WTC11 (cell line): ENCODE measurements around the gene DCST2. TPM values are rescaled to one million over a fixed set of nuclear protein-coding genes. Genes with fewer than 3 reads are reported as not detected.

Experiments used
- ATAC-seq: fragments of 200-7000 bp; cut with Tn5 transposase; 2 replicates; pipeline ENCODE4 v1.10.0; 2021; ENCODE audit warnings: mild to moderate bottlenecking, moderate library complexity
- CTCF ChIA-PET: fragments of 300-600 bp; sonication (Branson Sonifier 250); formaldehyde crosslinking; loops from one replicate; lab custom pipeline; 2021; ENCODE audit warnings: antibody characterized with exemption; lab: Charles Lee
- POLR2A ChIA-PET: fragments of 350-600 bp; sonication (Branson Sonifier 250); formaldehyde crosslinking; loops from one replicate; lab custom pipeline; 2021; ENCODE audit warnings: antibody characterized with exemption; lab: Charles Lee
- DNase-seq: peaks from one replicate; pipeline ENCODE4 v3.0.0; 2021; ENCODE audit warnings: low spot score
- H3K27ac Mint-ChIP-seq: 2 replicates; pipeline ENCODE4 v1.8.0; 2021; ENCODE audit warnings: mixed read lengths
- H3K27me3 Mint-ChIP-seq: 2 replicates; pipeline ENCODE4 v1.8.0; 2021; ENCODE audit warnings: low read depth, mild to moderate bottlenecking, moderate library complexity, mixed read lengths
- H3K36me3 Mint-ChIP-seq: 2 replicates; pipeline ENCODE4 v1.8.0; 2021; ENCODE audit warnings: mixed read lengths
- H3K4me1 Mint-ChIP-seq: 2 replicates; pipeline ENCODE4 v1.8.0; 2022; ENCODE audit warnings: mixed read lengths
- H3K4me3 Mint-ChIP-seq: 2 replicates; pipeline ENCODE4 v1.8.0; 2021; ENCODE audit warnings: mild to moderate bottlenecking, moderate library complexity, mixed read lengths
- H3K9me3 Mint-ChIP-seq: 2 replicates; pipeline ENCODE4 v1.8.0; 2021; ENCODE audit warnings: mixed read lengths
- ETV6 ChIP-seq: sonication (generic); formaldehyde crosslinking; IDR thresholded peaks from 2 replicates; pipeline ENCODE4 v1.8.1; 2022; ENCODE audit warnings: mild to moderate bottlenecking, missing genetic modification reagents
- FOXP1 ChIP-seq: sonication (generic); formaldehyde crosslinking; IDR thresholded peaks from 2 replicates; pipeline ENCODE4 v1.8.0; 2022; ENCODE audit warnings: missing genetic modification reagents, mild to moderate bottlenecking, moderate library complexity, borderline replicate concordance
- GRHL2 ChIP-seq: fragments of 250-450 bp; sonication (Bioruptor Pico); IDR thresholded peaks from 2 replicates; pipeline ENCODE4 v1.8.0; 2022; ENCODE audit warnings: mild to moderate bottlenecking, moderate library complexity; ENCODE audit not compliant: insufficient replicate concordance, severe bottlenecking
- HMGA2 ChIP-seq: fragments of 250-450 bp; sonication (Bioruptor Pico); IDR thresholded peaks from 2 replicates; pipeline ENCODE4 v1.4.0; 2021; ENCODE audit warnings: mild to moderate bottlenecking, moderate library complexity
- MAX ChIP-seq: sonication (generic); formaldehyde crosslinking; IDR thresholded peaks from 2 replicates; pipeline ENCODE4 v1.8.0; 2022; ENCODE audit warnings: mild to moderate bottlenecking, missing genetic modification reagents
- NFE2L1 ChIP-seq: sonication (generic); formaldehyde crosslinking; IDR thresholded peaks from 2 replicates; pipeline ENCODE4 v1.8.1; 2023; ENCODE audit warnings: missing genetic modification reagents
- NR1H2 ChIP-seq: sonication (generic); formaldehyde crosslinking; IDR thresholded peaks from 2 replicates; pipeline ENCODE4 v1.9.0; 2021; ENCODE audit warnings: mild to moderate bottlenecking, moderate library complexity, missing genetic modification reagents
- NR3C1 ChIP-seq: sonication (generic); formaldehyde crosslinking; conservative IDR thresholded peaks from 2 replicates; pipeline ENCODE4 v1.8.1; 2023; ENCODE audit warnings: low read depth, mild to moderate bottlenecking, missing genetic modification reagents
- OVOL2 ChIP-seq: fragments of 250-450 bp; sonication (Bioruptor Pico); IDR thresholded peaks from 2 replicates; pipeline ENCODE4 v1.9.0; 2021; ENCODE audit warnings: mild to moderate bottlenecking, borderline replicate concordance
- SMAD3 ChIP-seq: sonication (generic); formaldehyde crosslinking; IDR thresholded peaks from 2 replicates; pipeline ENCODE4 v1.8.0; 2022; ENCODE audit warnings: missing genetic modification reagents, mild to moderate bottlenecking, borderline replicate concordance
- SP1 ChIP-seq: sonication (generic); formaldehyde crosslinking; conservative IDR thresholded peaks from 2 replicates; pipeline ENCODE4 v1.8.1; 2022; ENCODE audit warnings: missing genetic modification reagents
- TEAD1 ChIP-seq: sonication (generic); formaldehyde crosslinking; IDR thresholded peaks from 2 replicates; pipeline ENCODE4 v1.8.0; 2022; ENCODE audit warnings: mild to moderate bottlenecking, missing genetic modification reagents
- TP53 ChIP-seq: sonication (generic); formaldehyde crosslinking; IDR thresholded peaks from 2 replicates; pipeline ENCODE4 v1.8.1; 2023; ENCODE audit warnings: mild to moderate bottlenecking, missing genetic modification reagents
- USF2 ChIP-seq: sonication (generic); formaldehyde crosslinking; IDR thresholded peaks from 2 replicates; pipeline ENCODE4 v1.8.1; 2023; ENCODE audit warnings: mild to moderate bottlenecking, missing genetic modification reagents, moderate library complexity
- ZBTB43 ChIP-seq: sonication (generic); formaldehyde crosslinking; IDR thresholded peaks from 2 replicates; pipeline ENCODE4 v1.8.1; 2023; ENCODE audit warnings: mild to moderate bottlenecking, missing genetic modification reagents
- total RNA-seq: library from RNA; stranded (reverse); gene quantifications from 3 replicates; pipeline ENCODE4 v1.2.3, GENCODE V29; 2021
- TF ChIP-seq, protein P1 (sequence below): sonication (generic); formaldehyde crosslinking; IDR thresholded peaks from 2 replicates; pipeline ENCODE4 v1.8.1; 2022; ENCODE audit warnings: mild to moderate bottlenecking, moderate library complexity, missing genetic modification reagents
- TF ChIP-seq, protein P2 (sequence below): sonication (generic); formaldehyde crosslinking; IDR thresholded peaks from 2 replicates; pipeline ENCODE4 v1.8.0; 2023; ENCODE audit warnings: missing genetic modification reagents, mild to moderate bottlenecking, borderline replicate concordance

Gene DCST2
- total RNA-seq, 1 experiment from 2014 or later: 0.83 TPM

DNA sequence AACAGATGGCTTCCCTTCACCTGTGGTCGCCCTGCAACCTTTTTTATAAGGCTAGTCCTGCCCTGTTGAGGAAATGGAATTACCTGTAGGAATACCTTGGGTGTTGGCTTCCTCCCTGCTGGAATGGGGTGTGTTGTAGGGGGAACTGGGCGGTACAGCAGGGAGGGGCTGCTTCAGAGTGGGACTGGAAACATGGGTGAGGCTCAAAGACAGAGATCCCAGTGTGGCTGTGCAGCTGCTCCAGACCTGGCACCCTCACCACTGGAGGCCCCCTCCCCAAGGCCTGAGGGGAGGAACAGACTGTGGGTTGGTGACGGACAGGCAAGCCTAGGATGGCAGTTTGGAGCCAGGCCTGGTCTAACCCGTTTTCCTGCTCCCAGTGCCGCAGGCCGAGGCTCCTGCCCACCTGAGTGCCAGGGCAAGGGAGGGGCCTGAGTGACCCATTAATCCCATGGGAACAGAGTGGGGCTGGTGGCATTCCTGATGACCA, 49.5 kb upstream of the DCST2 start:
- ATAC-seq: no peak
- DNase-seq: no peak
- no peaks in the 10 kb centered on the region for H3K36me3 Mint-ChIP-seq
- H3K27ac Mint-ChIP-seq: no peak overlapping the region
- POLR2A ChIA-PET: interaction anchor here (0.6 kb wide), 1 partner anchor 86 kb away, joined by 6 read pairs; no protein-coding TSS in a partner anchor
- TF ChIP-seq NR1H2 (CRISPR knock-in tag): no peak
- TF ChIP-seq FOXP1 (CRISPR knock-in tag): 0 out of 2 replicates have a peak, but pooled peaks have one; percentile 19
- no peak for TF ChIP-seq USF2
- 0 out of 2 replicates have a peak, but pooled peaks have one; percentile 18 for TF ChIP-seq NFE2L1 (CRISPR knock-in tag)
- no peaks in the 10 kb centered on the region for H3K9me3 Mint-ChIP-seq
- CTCF ChIA-PET: interaction anchor here (0.6 to 2.0 kb wide), 3 partner anchors 21 to 147 kb away, joined by 3 to 9 read pairs (median 5); partner anchors contain the start of gene PMVK
- H3K27me3 Mint-ChIP-seq: peaks cover 63% of the 10 kb centered on the region
- peaks cover 42% of the 10 kb centered on the region for H3K4me1 Mint-ChIP-seq
- H3K4me3 Mint-ChIP-seq: peak overlapping the region; percentile 29; the same call in 1 of the 2 replicates

DNA sequence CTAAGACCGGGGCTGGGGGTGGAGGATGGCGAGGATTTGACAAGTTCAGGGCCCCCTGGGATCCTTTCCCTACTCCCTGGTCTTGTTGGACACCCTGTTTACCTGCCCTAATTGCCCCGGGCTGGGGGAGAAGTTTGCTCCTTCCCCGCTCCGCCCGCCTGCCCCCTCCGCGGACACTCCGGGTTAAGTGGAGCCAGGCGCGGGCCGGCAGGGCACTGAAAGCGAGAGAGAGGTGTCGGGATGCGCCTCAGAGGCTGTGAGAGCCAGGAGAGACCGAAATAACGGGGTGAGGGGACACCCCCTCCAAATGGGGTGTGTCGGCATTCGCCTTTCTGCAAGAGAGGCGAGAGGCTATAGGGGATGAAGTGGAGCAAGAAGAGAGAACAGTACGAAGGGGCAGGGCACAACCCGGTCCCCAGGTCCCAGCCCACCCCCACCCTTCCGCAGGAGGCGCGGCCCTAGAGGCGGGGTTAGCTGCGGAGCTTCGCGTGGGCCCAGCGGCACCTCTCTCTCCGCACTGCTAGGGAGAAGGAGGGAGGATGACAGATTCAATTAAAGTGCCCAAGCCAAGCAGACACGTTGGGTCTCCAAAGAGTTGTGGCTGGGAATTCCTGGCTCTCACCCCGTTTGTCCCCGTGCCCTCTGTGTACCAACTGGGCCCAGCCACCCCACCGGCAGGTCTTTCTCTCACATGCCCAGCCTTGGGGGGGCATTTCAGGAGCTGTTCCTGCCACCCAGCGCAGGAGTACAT, 48.9 kb upstream of the DCST2 start:
- CTCF ChIA-PET: interaction anchor here (0.6 to 2.0 kb wide), 4 partner anchors 19 to 146 kb away, joined by 3 to 9 read pairs (median 4); partner anchors contain the start of genes EFNA4 and PMVK
- Mint-ChIP-seq H3K36me3 (no peaks in the 10 kb centered on the region), H3K4me1 (peaks cover 39% of the 10 kb centered on the region), H3K4me3 (peak overlapping the region; percentile 63), H3K27ac (no peak overlapping the region)
- TF ChIP-seq MAX (CRISPR knock-in tag): 0 out of 2 replicates have a peak, but pooled peaks have one; percentile 2
- TF ChIP-seq SMAD3 (CRISPR knock-in tag): no peak
- TF ChIP-seq, all 79 proteins: peak for 1
- POLR2A ChIA-PET: interaction anchor here (0.6 kb wide), 1 partner anchor 86 kb away, joined by 6 read pairs; no protein-coding TSS in a partner anchor
- no peaks in the 10 kb centered on the region for H3K9me3 Mint-ChIP-seq
- no peak for DNase-seq
- no peak for ATAC-seq
- peaks cover 69% of the 10 kb centered on the region for H3K27me3 Mint-ChIP-seq

DNA sequence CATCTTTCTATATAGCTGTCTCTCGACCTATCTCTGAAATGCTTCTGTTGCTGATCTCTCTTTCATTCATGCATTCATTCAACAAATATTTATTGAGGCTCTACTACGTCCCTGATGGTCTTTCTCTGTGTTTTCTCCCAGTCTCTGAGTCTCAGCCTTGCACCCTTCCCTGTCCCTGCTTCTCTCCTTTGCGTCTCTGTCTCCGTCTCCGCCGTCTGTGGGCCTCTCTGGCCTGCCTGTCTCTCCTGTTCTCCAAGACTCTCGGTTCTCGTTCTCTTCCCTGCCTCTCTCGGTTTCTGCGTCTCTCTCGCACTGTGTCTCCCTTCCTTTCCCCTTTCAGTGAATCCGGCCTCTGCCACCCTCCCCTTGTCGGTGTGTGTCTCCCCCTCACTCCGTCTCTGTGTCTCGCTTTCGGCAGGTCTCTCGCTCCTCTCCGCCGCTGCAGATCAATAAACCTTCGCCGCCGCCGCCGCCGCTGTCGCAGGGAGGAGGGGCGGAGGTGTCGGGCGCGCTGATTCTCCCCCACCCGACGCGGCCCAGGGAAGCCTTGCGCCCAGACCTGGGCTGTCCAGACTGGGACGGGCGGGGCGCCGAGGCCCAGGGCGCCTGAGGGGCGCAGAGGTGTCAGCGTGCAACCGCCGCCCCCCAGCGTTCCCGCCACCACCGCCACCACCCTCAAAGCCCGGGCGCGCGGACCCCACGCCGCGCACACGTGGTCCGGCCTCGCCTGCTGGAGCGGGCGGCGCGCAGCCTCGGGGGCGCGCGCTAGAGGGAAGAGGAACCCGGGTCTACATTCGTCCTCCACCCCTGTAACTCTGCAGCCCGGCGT, 48.1 kb upstream of the DCST2 start:
- ChIA-PET CTCF (interaction anchor here (0.7 to 7.7 kb wide), 23 partner anchors 10 to 240 kb away, joined by 3 to 109 read pairs (median 5); partner anchors contain the start of genes ADAM15, EFNA4, KRTCAP2 and PBXIP1), POLR2A (interaction anchor here (0.5 to 1.6 kb wide), 11 partner anchors 10 to 111 kb away, joined by 3 to 10 read pairs (median 3); partner anchors contain the start of genes EFNA4, KRTCAP2 and SHC1)
- no peak for ATAC-seq
- Mint-ChIP-seq H3K27me3 (peaks cover 77% of the 10 kb centered on the region), H3K4me3 (peak overlapping the region; percentile 76), H3K27ac (0 out of 2 replicates have a peak overlapping the region, but pooled peaks have one; percentile 8), H3K9me3 (no peaks in the 10 kb centered on the region), H3K4me1 (peaks cover 33% of the 10 kb centered on the region), H3K36me3 (no peaks in the 10 kb centered on the region)
- DNase-seq: peak; percentile 41
- TF ChIP-seq, protein P1, sequence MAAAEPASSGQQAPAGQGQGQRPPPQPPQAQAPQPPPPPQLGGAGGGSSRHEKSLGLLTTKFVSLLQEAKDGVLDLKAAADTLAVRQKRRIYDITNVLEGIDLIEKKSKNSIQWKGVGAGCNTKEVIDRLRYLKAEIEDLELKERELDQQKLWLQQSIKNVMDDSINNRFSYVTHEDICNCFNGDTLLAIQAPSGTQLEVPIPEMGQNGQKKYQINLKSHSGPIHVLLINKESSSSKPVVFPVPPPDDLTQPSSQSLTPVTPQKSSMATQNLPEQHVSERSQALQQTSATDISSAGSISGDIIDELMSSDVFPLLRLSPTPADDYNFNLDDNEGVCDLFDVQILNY (CRISPR knock-in tag): peak; percentile 58; the same call in 1 of the 2 replicates
- TF ChIP-seq, protein P2, sequence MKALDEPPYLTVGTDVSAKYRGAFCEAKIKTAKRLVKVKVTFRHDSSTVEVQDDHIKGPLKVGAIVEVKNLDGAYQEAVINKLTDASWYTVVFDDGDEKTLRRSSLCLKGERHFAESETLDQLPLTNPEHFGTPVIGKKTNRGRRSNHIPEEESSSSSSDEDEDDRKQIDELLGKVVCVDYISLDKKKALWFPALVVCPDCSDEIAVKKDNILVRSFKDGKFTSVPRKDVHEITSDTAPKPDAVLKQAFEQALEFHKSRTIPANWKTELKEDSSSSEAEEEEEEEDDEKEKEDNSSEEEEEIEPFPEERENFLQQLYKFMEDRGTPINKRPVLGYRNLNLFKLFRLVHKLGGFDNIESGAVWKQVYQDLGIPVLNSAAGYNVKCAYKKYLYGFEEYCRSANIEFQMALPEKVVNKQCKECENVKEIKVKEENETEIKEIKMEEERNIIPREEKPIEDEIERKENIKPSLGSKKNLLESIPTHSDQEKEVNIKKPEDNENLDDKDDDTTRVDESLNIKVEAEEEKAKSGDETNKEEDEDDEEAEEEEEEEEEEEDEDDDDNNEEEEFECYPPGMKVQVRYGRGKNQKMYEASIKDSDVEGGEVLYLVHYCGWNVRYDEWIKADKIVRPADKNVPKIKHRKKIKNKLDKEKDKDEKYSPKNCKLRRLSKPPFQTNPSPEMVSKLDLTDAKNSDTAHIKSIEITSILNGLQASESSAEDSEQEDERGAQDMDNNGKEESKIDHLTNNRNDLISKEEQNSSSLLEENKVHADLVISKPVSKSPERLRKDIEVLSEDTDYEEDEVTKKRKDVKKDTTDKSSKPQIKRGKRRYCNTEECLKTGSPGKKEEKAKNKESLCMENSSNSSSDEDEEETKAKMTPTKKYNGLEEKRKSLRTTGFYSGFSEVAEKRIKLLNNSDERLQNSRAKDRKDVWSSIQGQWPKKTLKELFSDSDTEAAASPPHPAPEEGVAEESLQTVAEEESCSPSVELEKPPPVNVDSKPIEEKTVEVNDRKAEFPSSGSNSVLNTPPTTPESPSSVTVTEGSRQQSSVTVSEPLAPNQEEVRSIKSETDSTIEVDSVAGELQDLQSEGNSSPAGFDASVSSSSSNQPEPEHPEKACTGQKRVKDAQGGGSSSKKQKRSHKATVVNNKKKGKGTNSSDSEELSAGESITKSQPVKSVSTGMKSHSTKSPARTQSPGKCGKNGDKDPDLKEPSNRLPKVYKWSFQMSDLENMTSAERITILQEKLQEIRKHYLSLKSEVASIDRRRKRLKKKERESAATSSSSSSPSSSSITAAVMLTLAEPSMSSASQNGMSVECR (CRISPR knock-in tag): no peak
- TF ChIP-seq OVOL2: no peak
- TF ChIP-seq NR3C1 (CRISPR knock-in tag): no peak
- TF ChIP-seq GRHL2: no peak
- peak; percentile 70; the same call in 1 of the 2 replicates for TF ChIP-seq FOXP1 (CRISPR knock-in tag)
- 0 out of 2 replicates have a peak, but pooled peaks have one; percentile 46 for TF ChIP-seq TP53
- TF ChIP-seq HMGA2: no peak
- TF ChIP-seq USF2: peak; percentile 58
- TF ChIP-seq TEAD1 (CRISPR knock-in tag): peak; percentile 61; the same call in 1 of the 2 replicates
- TF ChIP-seq ETV6: no peak
- 0 out of 2 replicates have a peak, but pooled peaks have one; percentile 45 for TF ChIP-seq SP1 (CRISPR knock-in tag)
- peak; percentile 56; the same call in 1 of the 2 replicates for TF ChIP-seq ZBTB43 (CRISPR knock-in tag)
